K562 (cell line): ENCODE results near the gene LRRC41. TPM values are rescaled to one million over a fixed set of nuclear protein-coding genes. Genes with fewer than 3 reads are reported as not detected.

Experiments
- ARHGAP35 ChIP-seq: fragments of 450-650 bp; IDR thresholded peaks from 2 replicates; pipeline ENCODE4 v1.6.1; 2018; ENCODE audit not compliant: partially characterized antibody
- CEBPG ChIP-seq, 3 experiments: fragments of 200-800 bp in 1 of 3; sonication (Bioruptor generic) in 1 of 3; sonication (generic) in 1 of 3; formaldehyde crosslinking in 1 of 3; IDR thresholded peaks in 2 of 3; conservative IDR thresholded peaks in 1 of 3; 2 replicates each; pipeline versions ENCODE4 v1.6.1 to v1.8.0; 2016 to 2022; ENCODE audit warnings: missing compliant biosample characterization in 2 of 3, missing genetic modification characterization in 2 of 3, mild to moderate bottlenecking in 1 of 3, missing genetic modification reagents in 1 of 3
- E2F4 ChIP-seq: sonication (generic); formaldehyde crosslinking; IDR thresholded peaks from 2 replicates; pipeline ENCODE4 v1.8.0; 2022; ENCODE audit warnings: mild to moderate bottlenecking, low read depth, missing genetic modification reagents
- GTF2F1 ChIP-seq: IDR thresholded peaks from 2 replicates; pipeline ENCODE4 v1.6.1; 2011; ENCODE audit warnings: low read depth, low read length, improper control_type of control experiment
- HOMEZ ChIP-seq: fragments of 250-450 bp; sonication (Bioruptor Pico); IDR thresholded peaks from 2 replicates; pipeline ENCODE4 v1.4.0; 2020; ENCODE audit warnings: mild to moderate bottlenecking, moderate library complexity
- NEUROD1 ChIP-seq: fragments of 150-350 bp; IDR thresholded peaks from 2 replicates; pipeline ENCODE4 v1.6.1; 2014; ENCODE audit warnings: borderline replicate concordance, low read length, low read depth; ENCODE audit not compliant: partially characterized antibody
- ZNF561 ChIP-seq: fragments of 450-650 bp; formaldehyde crosslinking; conservative IDR thresholded peaks from 2 replicates; pipeline ENCODE4 v1.4.0; 2020; ENCODE audit warnings: mild to moderate bottlenecking, moderate library complexity
- polyA plus RNA-seq, 8 experiments: library from polyadenylated mRNA; depleted of rRNA in 4 of 8; stranded (reverse) in 5 of 8; unstranded in 3 of 8; fragments of >200 nt; fragmentation: Nextera tagmentation in 2 of 8; fragmentation: Illumina TruSeq in 1 of 8; extraction: Ambion mirVana in 2 of 8; extraction: Trizol in 1 of 8; gene quantifications; 2 replicates each; pipeline versions ENCODE4 v1.2.1 to v1.2.3, GENCODE V29; 2011 to 2014; ENCODE audit warnings: inconsistent platforms in 1 of 8, missing spikeins in 1 of 8
- total RNA-seq, 7 experiments: library from RNA; depleted of rRNA in 6 of 7; stranded (reverse); fragments of >200 nt in 6 of 7; fragmentation: Illumina TruSeq in 2 of 7; extraction: Trizol in 2 of 7; gene quantifications; 2 replicates each; pipeline versions ENCODE4 v1.2.1 to v1.2.3, GENCODE V29; 2011 to 2021; ENCODE audit warnings: low replicate concordance in 1 of 7
- TF ChIP-seq, protein P1 (sequence below), 2 experiments: fragments of 450-650 bp; formaldehyde crosslinking in 1 of 2; IDR thresholded peaks; 2 replicates each; pipeline versions ENCODE4 v1.4.0 to v1.6.1; 2014 to 2020; ENCODE audit warnings: mild to moderate bottlenecking in 2 of 2, borderline replicate concordance in 1 of 2, low read depth in 1 of 2
- TF ChIP-seq, protein P2 (sequence below): fragments of 450-650 bp; conservative IDR thresholded peaks from 2 replicates; pipeline ENCODE4 v1.6.1; 2016; ENCODE audit warnings: missing genetic modification characterization, low read depth, mild to moderate bottlenecking, missing compliant biosample characterization, moderate library complexity
- TF ChIP-seq, protein P3 (sequence below): fragments of 450-650 bp; IDR thresholded peaks from 2 replicates; pipeline ENCODE4 v1.6.1; 2014; ENCODE audit warnings: low read depth, mild to moderate bottlenecking, moderate library complexity, borderline replicate concordance

LRRC41 gene
- total and polyA plus RNA-seq, 9 of the 15 experiments (the other 6 are each of a cell fraction or from before 2014, with no cell fraction given) = 10.5 to 64.7 (median 44.2) TPM

DNA sequence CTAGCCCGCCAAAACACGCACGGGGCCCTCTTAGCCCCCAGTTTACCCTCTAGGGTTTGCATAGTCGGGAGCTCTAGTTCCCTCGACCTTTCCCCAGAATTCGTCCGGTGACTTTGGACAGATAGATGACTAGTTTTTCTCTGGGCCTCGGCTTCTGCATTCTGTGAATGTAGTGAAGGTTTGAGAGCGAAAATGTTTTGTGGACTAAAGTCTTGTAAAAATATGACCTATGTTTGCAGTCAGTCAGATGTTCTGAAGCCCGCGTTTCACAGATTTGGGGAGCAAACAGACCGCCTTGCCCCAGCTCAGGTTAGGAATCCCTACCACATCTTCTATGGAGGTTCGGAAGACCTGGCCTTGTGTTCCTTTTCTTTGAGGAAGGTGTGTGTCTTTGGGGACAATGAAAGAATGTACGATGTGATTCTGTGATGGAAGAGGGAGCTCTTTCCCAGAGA, 483 bp upstream of the LRRC41 start (continued):
- TF ChIP-seq, protein P1, sequence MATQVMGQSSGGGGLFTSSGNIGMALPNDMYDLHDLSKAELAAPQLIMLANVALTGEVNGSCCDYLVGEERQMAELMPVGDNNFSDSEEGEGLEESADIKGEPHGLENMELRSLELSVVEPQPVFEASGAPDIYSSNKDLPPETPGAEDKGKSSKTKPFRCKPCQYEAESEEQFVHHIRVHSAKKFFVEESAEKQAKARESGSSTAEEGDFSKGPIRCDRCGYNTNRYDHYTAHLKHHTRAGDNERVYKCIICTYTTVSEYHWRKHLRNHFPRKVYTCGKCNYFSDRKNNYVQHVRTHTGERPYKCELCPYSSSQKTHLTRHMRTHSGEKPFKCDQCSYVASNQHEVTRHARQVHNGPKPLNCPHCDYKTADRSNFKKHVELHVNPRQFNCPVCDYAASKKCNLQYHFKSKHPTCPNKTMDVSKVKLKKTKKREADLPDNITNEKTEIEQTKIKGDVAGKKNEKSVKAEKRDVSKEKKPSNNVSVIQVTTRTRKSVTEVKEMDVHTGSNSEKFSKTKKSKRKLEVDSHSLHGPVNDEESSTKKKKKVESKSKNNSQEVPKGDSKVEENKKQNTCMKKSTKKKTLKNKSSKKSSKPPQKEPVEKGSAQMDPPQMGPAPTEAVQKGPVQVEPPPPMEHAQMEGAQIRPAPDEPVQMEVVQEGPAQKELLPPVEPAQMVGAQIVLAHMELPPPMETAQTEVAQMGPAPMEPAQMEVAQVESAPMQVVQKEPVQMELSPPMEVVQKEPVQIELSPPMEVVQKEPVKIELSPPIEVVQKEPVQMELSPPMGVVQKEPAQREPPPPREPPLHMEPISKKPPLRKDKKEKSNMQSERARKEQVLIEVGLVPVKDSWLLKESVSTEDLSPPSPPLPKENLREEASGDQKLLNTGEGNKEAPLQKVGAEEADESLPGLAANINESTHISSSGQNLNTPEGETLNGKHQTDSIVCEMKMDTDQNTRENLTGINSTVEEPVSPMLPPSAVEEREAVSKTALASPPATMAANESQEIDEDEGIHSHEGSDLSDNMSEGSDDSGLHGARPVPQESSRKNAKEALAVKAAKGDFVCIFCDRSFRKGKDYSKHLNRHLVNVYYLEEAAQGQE (IDR thresholded peaks at IDR 0.05; ENCODE audit: borderline replicate concordance) = no peak
- TF ChIP-seq, protein P1 (CRISPR knock-in tag; IDR thresholded peaks at IDR 0.05; ENCODE audit: low read depth) = no peak
- TF ChIP-seq HOMEZ (CRISPR knock-in tag) (no peak), ZNF561 (CRISPR knock-in tag) (no peak), E2F4 (peak; percentile 54; the same call in 1 of the 2 replicates), ARHGAP35 (no peak), NEUROD1 (no peak), CEBPG (CRISPR knock-in tag; IDR thresholded peaks at IDR 0.05) (no peak), CEBPG (tag; conservative IDR thresholded peaks at IDR 0.05 in 1 of 2, IDR thresholded peaks at IDR 0.05 in 1 of 2) (no peak), GTF2F1 (no peak)
- TF ChIP-seq, protein P2, sequence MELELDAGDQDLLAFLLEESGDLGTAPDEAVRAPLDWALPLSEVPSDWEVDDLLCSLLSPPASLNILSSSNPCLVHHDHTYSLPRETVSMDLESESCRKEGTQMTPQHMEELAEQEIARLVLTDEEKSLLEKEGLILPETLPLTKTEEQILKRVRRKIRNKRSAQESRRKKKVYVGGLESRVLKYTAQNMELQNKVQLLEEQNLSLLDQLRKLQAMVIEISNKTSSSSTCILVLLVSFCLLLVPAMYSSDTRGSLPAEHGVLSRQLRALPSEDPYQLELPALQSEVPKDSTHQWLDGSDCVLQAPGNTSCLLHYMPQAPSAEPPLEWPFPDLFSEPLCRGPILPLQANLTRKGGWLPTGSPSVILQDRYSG = no peak
- TF ChIP-seq, protein P3, sequence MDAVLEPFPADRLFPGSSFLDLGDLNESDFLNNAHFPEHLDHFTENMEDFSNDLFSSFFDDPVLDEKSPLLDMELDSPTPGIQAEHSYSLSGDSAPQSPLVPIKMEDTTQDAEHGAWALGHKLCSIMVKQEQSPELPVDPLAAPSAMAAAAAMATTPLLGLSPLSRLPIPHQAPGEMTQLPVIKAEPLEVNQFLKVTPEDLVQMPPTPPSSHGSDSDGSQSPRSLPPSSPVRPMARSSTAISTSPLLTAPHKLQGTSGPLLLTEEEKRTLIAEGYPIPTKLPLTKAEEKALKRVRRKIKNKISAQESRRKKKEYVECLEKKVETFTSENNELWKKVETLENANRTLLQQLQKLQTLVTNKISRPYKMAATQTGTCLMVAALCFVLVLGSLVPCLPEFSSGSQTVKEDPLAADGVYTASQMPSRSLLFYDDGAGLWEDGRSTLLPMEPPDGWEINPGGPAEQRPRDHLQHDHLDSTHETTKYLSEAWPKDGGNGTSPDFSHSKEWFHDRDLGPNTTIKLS = peak; percentile 78; the same call in 1 of the 2 replicates
